K562 (cell line): ENCODE measurements around the gene GAL3ST1.
A peak's percentile ranks its signal among the peaks of the same experiment; 100 is the strongest.

Source experiments
- BRF1 ChIP-seq: IDR thresholded peaks from 3 replicates; pipeline ENCODE4 v1.6.1; 2011; ENCODE audit warnings: borderline replicate concordance, mild to moderate bottlenecking; ENCODE audit not compliant: insufficient read length; ENCODE audit errors: extremely low read depth
- EP300 ChIP-seq: IDR thresholded peaks from 2 replicates; pipeline ENCODE4 v1.6.1; 2012; ENCODE audit warnings: low read length, improper control_type of control experiment
- JUND ChIP-seq, 2 experiments: IDR thresholded peaks; 2 replicates in 1 of 2; 3 replicates in 1 of 2; pipeline ENCODE4 v1.6.1; 2011; ENCODE audit warnings: borderline replicate concordance in 2 of 2, low read depth in 2 of 2, low read length in 2 of 2, improper control_type of control experiment in 1 of 2, missing biosample characterization in 1 of 2, missing genetic modification characterization in 1 of 2, missing genetic modification reagents in 1 of 2
- POLR2AphosphoS5 ChIP-seq: IDR thresholded peaks from 2 replicates; pipeline ENCODE4 v1.6.1; 2011; ENCODE audit warnings: mild to moderate bottlenecking, low read depth, low read length, moderate library complexity; ENCODE audit not compliant: control insufficient read depth, insufficient read depth
- SP1 ChIP-seq: sonication (generic); formaldehyde crosslinking; IDR thresholded peaks from 2 replicates; pipeline ENCODE4 v1.8.1; 2022; ENCODE audit warnings: mild to moderate bottlenecking, missing genetic modification reagents
- ZNF143 ChIP-seq: sonication (generic); formaldehyde crosslinking; IDR thresholded peaks from 2 replicates; pipeline ENCODE4 v1.9.0; 2022; ENCODE audit warnings: mild to moderate bottlenecking, missing genetic modification reagents
- ZNF274 ChIP-seq: IDR thresholded peaks from 2 replicates; pipeline ENCODE4 v1.6.1; 2011; ENCODE audit warnings: low read depth, mild to moderate bottlenecking, low read length, moderate library complexity, borderline replicate concordance
- ZNF699 ChIP-seq: fragments of 250-450 bp; sonication (Bioruptor Pico); IDR thresholded peaks from 2 replicates; pipeline ENCODE4 v1.8.0; 2021; ENCODE audit warnings: mild to moderate bottlenecking, moderate library complexity; ENCODE audit not compliant: insufficient replicate concordance
- ZZZ3 ChIP-seq: fragments of 450-650 bp; IDR thresholded peaks from 2 replicates; pipeline ENCODE4 v1.6.1; 2016; ENCODE audit warnings: antibody characterized with exemption, mild to moderate bottlenecking, moderate library complexity
- TF ChIP-seq, protein P1 (sequence below), 3 experiments: fragments of 200-800 bp in 1 of 3; sonication (Bioruptor generic) in 1 of 3; sonication (generic) in 1 of 3; formaldehyde crosslinking in 1 of 3; IDR thresholded peaks; 2 replicates each; pipeline versions ENCODE4 v1.6.1 to v1.8.0; 2016 to 2022; ENCODE audit warnings: mild to moderate bottlenecking in 2 of 3, missing compliant biosample characterization in 2 of 3, missing genetic modification characterization in 2 of 3, missing genetic modification reagents in 1 of 3
- TF ChIP-seq, protein P2 (sequence below): fragments of 250-450 bp; sonication (Bioruptor Pico); IDR thresholded peaks from 2 replicates; pipeline ENCODE4 v1.5.0; 2020; ENCODE audit warnings: mild to moderate bottlenecking, borderline replicate concordance

DNA sequence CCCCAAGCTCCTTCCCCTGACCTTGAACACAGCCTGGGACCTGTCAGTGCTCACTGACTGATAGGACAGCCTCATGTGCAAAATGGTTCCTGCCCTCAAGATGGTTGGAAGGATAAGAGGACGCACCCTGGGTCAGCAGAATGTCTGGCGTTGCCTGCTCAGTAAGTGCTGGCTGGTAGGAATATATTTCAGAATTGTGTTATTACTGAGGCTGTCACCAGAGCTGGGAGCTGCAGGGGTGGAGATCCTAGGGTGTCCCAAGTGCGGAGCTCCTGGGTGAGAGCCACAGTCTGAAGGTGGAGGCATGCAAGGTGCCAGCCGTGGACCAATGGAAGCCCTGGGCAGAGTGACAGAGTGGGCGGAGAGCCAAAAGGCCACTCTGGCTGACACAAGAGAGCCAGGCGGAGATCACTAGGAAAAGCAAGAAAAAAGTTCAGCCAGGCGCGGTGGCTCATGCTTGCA is 67.9 kb downstream of the GAL3ST1 start:
- TF ChIP-seq ZZZ3 (no peak), POLR2AphosphoS5 (peak; percentile 52; the same call in 1 of the 2 replicates), EP300 (peak; percentile 66), JUND (IDR thresholded peaks at IDR 0.05; ENCODE audit: borderline replicate concordance, low read depth, low read length) (no peak), JUND (tag; IDR thresholded peaks at IDR 0.05; ENCODE audit: borderline replicate concordance, low read depth, low read length) (no peak; the same call in 2 of the 3 replicates), SP1 (CRISPR knock-in tag) (no peak), ZNF143 (CRISPR knock-in tag) (no peak), ZNF274 (no peak), BRF1 (no peak), ZNF699 (CRISPR knock-in tag) (no peak)
- TF ChIP-seq, protein P1, sequence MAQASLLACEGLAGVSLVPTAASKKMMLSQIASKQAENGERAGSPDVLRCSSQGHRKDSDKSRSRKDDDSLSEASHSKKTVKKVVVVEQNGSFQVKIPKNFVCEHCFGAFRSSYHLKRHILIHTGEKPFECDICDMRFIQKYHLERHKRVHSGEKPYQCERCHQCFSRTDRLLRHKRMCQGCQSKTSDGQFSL (CRISPR knock-in tag; IDR thresholded peaks at IDR 0.05) = no peak
- TF ChIP-seq, protein P1 (tag; IDR thresholded peaks at IDR 0.05) = no peak
- TF ChIP-seq, protein P2, sequence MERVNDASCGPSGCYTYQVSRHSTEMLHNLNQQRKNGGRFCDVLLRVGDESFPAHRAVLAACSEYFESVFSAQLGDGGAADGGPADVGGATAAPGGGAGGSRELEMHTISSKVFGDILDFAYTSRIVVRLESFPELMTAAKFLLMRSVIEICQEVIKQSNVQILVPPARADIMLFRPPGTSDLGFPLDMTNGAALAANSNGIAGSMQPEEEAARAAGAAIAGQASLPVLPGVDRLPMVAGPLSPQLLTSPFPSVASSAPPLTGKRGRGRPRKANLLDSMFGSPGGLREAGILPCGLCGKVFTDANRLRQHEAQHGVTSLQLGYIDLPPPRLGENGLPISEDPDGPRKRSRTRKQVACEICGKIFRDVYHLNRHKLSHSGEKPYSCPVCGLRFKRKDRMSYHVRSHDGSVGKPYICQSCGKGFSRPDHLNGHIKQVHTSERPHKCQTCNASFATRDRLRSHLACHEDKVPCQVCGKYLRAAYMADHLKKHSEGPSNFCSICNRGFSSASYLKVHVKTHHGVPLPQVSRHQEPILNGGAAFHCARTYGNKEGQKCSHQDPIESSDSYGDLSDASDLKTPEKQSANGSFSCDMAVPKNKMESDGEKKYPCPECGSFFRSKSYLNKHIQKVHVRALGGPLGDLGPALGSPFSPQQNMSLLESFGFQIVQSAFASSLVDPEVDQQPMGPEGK (CRISPR knock-in tag) = no peak
